ENCODE results near the gene GLYR1.
"Not testable (repeated sequence)": the region's sequence is repeated elsewhere in the genome, so short reads cannot be mapped to it uniquely, and the experiment has no call there.

The GLYR1 gene

DNA sequence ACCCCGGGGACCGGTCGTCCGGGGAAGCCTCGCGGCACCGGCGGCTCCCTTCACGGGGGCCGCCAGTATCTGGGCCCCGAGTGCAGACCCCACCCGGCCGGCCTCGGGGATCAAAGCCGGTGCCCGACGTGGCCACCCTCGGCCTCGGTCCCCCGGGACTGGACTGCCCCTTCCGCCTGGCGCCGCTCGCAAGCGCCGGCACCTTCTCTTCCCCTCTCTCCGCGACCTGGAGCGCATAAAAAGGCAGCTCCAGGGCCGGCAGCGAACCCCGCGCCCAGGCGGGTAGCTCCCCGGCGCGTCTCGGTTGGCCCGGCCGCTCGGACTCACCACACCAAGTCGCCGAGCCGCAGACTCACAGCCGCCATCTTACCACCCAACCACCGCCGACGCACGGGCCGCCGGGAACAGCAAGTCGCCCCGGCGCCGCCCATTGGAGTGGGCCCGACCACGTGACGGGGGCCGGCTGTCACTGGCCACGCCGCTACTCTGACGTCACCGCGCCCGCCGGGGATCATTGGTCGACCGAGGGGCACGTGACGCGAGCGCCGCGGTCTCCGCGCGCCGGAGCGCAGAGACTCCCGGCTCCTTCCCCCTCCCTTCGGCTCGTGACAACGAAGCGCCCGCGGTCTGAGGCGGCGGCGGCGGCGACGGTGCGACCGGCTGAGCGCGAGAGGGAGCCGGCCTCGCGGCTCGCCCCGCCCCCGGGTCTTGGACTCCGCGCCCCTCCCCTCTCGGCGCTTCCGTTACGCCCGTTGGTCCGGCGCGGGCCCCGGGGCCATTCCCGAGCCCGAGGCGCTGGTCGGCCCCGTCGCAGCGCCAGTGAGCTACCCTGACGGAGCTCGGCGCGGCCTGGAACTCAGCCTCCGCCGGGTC lies at the start of gene GLYR1, which contains the start of gene UBN1:
GLYR1 (minus strand) TSS at position 388 of the 873 bp plus-strand sequence; CDS start at position 365, 23 bp downstream.
UBN1 (plus strand) TSS at position 581 of the 873 bp plus-strand sequence. CDS start 5,437 bp downstream, outside the sequence.
- Histone ChIP-seq H3K36me3 (ENCODE audit: control insufficient read depth, insufficient read depth, low read length) (peaks cover 9% of the 10 kb centered on the region), H3K4me3 (replicated peaks; ENCODE audit: low read depth, low read length) (peak within 1 kb of the TSS; percentile 97), H3K27me3 (replicated peaks; ENCODE audit: control insufficient read depth, insufficient read depth, low read length) (no peaks in the 10 kb centered on the region)
- TF ChIP-seq, protein P1, sequence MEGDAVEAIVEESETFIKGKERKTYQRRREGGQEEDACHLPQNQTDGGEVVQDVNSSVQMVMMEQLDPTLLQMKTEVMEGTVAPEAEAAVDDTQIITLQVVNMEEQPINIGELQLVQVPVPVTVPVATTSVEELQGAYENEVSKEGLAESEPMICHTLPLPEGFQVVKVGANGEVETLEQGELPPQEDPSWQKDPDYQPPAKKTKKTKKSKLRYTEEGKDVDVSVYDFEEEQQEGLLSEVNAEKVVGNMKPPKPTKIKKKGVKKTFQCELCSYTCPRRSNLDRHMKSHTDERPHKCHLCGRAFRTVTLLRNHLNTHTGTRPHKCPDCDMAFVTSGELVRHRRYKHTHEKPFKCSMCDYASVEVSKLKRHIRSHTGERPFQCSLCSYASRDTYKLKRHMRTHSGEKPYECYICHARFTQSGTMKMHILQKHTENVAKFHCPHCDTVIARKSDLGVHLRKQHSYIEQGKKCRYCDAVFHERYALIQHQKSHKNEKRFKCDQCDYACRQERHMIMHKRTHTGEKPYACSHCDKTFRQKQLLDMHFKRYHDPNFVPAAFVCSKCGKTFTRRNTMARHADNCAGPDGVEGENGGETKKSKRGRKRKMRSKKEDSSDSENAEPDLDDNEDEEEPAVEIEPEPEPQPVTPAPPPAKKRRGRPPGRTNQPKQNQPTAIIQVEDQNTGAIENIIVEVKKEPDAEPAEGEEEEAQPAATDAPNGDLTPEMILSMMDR (IDR thresholded peaks at IDR 0.05; ENCODE audit: insufficient read depth, low read length, poor library complexity, severe bottlenecking), result no peak
- DNase-seq (ENCODE audit: extremely low read depth, insufficient read length), result peak; percentile 99

DNA sequence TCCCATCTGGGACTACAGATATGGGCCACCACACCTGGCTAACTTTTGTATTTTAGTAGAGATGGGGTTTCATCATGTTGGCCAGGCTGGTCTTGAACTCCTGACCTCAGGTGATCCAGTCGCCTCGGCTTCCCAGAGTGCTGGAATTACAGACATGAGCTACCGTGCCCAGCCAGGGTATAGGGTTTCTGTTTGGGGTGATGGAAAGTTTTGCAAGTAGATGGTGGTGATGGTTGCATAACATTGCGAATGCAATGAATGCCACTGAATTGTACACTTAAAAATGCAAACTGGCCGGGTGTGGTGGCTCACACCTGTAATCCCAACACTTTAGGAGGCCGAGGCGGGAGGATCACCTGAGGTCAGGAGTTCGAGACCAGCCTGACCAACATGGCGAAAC lies 49.7 kb upstream of the GLYR1 start:
- not testable (repeated sequence) for H3K4me3 ChIP-seq (replicated peaks; ENCODE audit: low read depth, low read length); H3K27me3 ChIP-seq (replicated peaks; ENCODE audit: control insufficient read depth, insufficient read depth, low read length); H3K36me3 ChIP-seq (ENCODE audit: control insufficient read depth, insufficient read depth, low read length); DNase-seq (ENCODE audit: extremely low read depth, insufficient read length)

DNA sequence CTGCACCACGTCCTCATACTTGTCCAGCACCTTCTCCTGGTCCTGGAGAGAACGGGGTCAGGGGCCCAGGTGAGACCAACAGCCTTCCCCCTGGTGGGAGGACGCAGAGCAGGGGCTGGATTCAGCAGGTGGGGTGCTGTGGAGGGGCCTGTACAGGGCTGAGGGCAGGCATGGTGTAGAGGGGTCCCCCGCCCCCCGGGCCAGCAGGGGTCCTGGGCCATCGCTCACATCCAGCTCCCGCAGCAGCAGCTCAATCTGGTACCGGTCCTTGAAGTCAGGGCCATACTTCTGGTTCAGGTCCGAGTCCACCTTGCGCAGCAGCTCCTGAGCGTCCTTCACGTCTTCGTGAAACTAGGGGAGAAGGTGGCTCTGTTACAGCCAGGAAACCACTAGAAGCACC lies 48.3 kb upstream of the GLYR1 start:
- Histone ChIP-seq H3K36me3 (ENCODE audit: control insufficient read depth, insufficient read depth, low read length) (no peaks in the 10 kb centered on the region), H3K27me3 (replicated peaks; ENCODE audit: control insufficient read depth, insufficient read depth, low read length) (no peaks in the 10 kb centered on the region), H3K4me3 (replicated peaks; ENCODE audit: low read depth, low read length) (no peak overlapping the region)
- no peak for DNase-seq (ENCODE audit: extremely low read depth, insufficient read length)
- TF ChIP-seq, protein P1 (IDR thresholded peaks at IDR 0.05; ENCODE audit: insufficient read depth, low read length, poor library complexity, severe bottlenecking), result no peak

DNA sequence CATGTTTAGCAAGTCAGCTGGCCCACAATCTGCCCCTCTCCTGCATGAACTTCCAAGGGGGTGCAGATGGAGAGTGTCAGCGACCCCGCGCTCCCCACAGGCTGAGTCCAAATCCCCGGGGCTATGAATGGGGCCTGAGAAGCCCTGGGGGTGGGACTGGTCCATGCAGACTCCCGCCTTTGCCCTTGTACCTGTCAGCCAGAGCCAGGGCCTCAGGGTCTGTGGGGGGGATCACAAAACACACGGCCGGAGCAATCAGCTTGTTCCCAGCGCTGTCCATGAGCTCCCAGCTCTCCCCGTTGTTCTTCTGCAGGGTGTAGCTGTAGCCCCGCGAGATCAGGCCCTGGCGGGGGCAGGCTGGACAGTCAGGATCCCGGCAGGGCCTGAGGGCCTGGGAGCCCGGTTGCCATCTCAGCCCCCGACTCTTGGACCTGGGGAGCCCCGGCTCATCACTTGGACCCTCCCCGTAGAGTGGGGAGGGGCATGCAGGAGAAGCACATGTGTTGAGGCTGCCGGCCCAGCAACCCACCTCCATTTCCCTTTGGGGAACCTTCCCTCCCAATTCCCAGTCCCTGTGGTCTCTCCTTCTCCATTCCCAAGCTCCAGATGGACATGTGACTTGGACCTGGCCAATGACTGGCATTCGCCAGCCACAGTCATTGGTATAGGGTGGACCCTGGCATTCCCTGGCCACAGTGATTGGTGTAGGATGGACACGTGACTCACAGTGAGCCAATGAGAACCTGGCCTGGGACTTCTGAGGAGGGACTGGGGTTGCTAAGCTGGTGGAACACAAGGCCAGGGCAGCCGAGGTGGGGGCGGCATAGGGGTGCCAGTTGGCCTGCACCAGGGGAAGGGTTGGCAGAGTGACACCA lies 47.4 kb upstream of the GLYR1 start:
- DNase-seq (ENCODE audit: extremely low read depth, insufficient read length), result no peak
- TF ChIP-seq, protein P1 (IDR thresholded peaks at IDR 0.05; ENCODE audit: insufficient read depth, low read length, poor library complexity, severe bottlenecking), result no peak
- Histone ChIP-seq H3K4me3 (replicated peaks; ENCODE audit: low read depth, low read length) (no peak overlapping the region), H3K36me3 (ENCODE audit: control insufficient read depth, insufficient read depth, low read length) (no peaks in the 10 kb centered on the region; the same call in 1 of the 2 replicates), H3K27me3 (replicated peaks; ENCODE audit: control insufficient read depth, insufficient read depth, low read length) (no peaks in the 10 kb centered on the region)

DNA sequence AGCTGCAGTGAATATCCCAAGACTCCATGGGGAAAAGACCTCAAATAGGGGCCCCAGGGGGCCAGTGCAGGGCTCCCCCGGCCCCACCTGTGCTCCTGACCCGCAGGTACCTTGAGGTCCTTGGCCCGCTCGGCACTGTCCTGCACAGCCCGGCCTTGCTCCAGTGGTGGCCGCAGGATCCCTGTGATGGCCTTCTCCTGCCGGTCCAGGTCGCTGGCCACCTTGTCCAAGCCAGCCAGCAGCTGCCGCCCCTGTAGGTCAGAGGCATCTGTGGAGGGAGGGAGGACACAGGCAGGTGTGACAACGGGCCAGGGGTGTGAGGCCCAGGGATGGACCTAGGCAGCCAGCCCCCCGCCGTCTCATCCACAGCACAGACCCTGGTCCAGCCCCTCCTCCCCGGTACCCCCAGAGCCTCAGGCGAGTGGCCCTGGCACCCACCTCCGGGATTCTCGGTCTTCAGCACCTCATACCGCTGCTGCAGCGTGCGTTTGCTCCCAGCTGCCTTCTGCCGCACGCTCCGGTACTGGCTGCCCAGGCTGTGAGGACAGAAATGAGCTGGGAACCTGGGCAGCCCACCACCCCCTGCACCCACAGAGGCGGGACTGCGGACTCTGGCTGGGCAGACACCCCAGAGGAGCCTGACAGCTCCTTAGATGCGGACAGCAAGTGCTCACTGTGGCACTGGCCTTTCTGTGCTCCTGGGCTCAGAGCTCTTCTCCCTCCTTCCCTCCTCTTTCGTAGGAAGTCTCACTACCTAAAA lies 46.2 kb upstream of the GLYR1 start:
- Histone ChIP-seq H3K36me3 (ENCODE audit: control insufficient read depth, insufficient read depth, low read length) (no peaks in the 10 kb centered on the region; the same call in 1 of the 2 replicates), H3K27me3 (replicated peaks; ENCODE audit: control insufficient read depth, insufficient read depth, low read length) (no peaks in the 10 kb centered on the region), H3K4me3 (replicated peaks; ENCODE audit: low read depth, low read length) (no peak overlapping the region)
- DNase-seq (ENCODE audit: extremely low read depth, insufficient read length), result no peak
- TF ChIP-seq, protein P1 (IDR thresholded peaks at IDR 0.05; ENCODE audit: insufficient read depth, low read length, poor library complexity, severe bottlenecking), result no peak

Measured in GM06990 (cell line).